Brain pericyte (primary cell): ENCODE results near the gene GPC6.
"Not testable (repeated sequence)": the region's sequence is repeated elsewhere in the genome, so short reads cannot be mapped to it uniquely, and the experiment has no call there.

Experiments used
- DNase-seq: peaks from one replicate; pipeline ENCODE4 v3.0.0-alpha.2; 2012; ENCODE audit warnings: low read depth, low spot score

GPC6 gene

GRCh38 chr13:94339116-94339687 is 1112.6 kb downstream of the GPC6 start:
- DNase-seq, result no peak

- no peak for DNase-seq
Measured at GRCh38 chr13:94342436-94343242, 1116.0 kb downstream of the GPC6 start.

GRCh38 chr13:94343243-94343585 is 1116.6 kb downstream of the GPC6 start:
- DNase-seq, result no peak

GRCh38 chr13:94343687-94344086 is 1117.1 kb downstream of the GPC6 start:
- DNase-seq, result not testable (repeated sequence)

GRCh38 chr13:94344126-94344818 is 1117.7 kb downstream of the GPC6 start:
- no peak for DNase-seq

GRCh38 chr13:94345374-94346195 is 1119.0 kb downstream of the GPC6 start:
- no peak for DNase-seq

- DNase-seq, result no peak
Measured at GRCh38 chr13:94346261-94347019, 1119.8 kb downstream of the GPC6 start.

GRCh38 chr13:94351292-94351990 is 1124.8 kb downstream of the GPC6 start:
- no peak for DNase-seq

GRCh38 chr13:94352057-94352456 is 1125.5 kb downstream of the GPC6 start:
- no peak for DNase-seq

GRCh38 chr13:94353167-94353710 is 1126.6 kb downstream of the GPC6 start:
- DNase-seq, result no peak

- no peak for DNase-seq
Measured at GRCh38 chr13:94359875-94360274, 1133.3 kb downstream of the GPC6 start.

- DNase-seq, result peak; percentile 75
Measured at GRCh38 chr13:94362411-94362909, 1135.9 kb downstream of the GPC6 start.

GRCh38 chr13:94366677-94367076 is 1140.1 kb downstream of the GPC6 start:
- no peak for DNase-seq

- DNase-seq, result no peak
Measured at GRCh38 chr13:94369972-94370436, 1143.4 kb downstream of the GPC6 start.

GRCh38 chr13:94371855-94372254 is 1145.2 kb downstream of the GPC6 start:
- DNase-seq, result no peak

GRCh38 chr13:94382517-94382916 is 1155.9 kb downstream of the GPC6 start:
- no peak for DNase-seq

GRCh38 chr13:94382960-94383359 is 1156.4 kb downstream of the GPC6 start:
- DNase-seq, result no peak

- DNase-seq, result no peak
Measured at GRCh38 chr13:94384231-94384905, 1157.8 kb downstream of the GPC6 start.

- DNase-seq, result no peak
Measured at GRCh38 chr13:94387047-94387446, 1160.4 kb downstream of the GPC6 start.
